Loucy (cell line): ENCODE results near the gene PALM3.
"Not testable (repeated sequence)": the region's sequence is repeated elsewhere in the genome, so short reads cannot be mapped to it uniquely, and the experiment has no call there.

Experiments
- H2AFZ ChIP-seq: fragments of 200-600 bp; sonication (generic); 2 replicates; pipeline ENCODE4 v1.6.0; 2016; ENCODE audit warnings: antibody characterized with exemption, mild to moderate bottlenecking, low read length, moderate library complexity
- H3F3A ChIP-seq: fragments of 200-600 bp; 2 replicates; pipeline ENCODE4 v1.6.0; 2016; ENCODE audit warnings: antibody characterized with exemption, low read depth, mild to moderate bottlenecking
- H3K27me3 ChIP-seq: fragments of 200-600 bp; sonication (generic); 2 replicates; pipeline ENCODE4 v1.6.1; 2014; ENCODE audit warnings: low read length, mild to moderate bottlenecking; ENCODE audit not compliant: insufficient read depth, poor library complexity, severe bottlenecking
- H3K36me3 ChIP-seq: fragments of 200-600 bp; sonication (generic); 2 replicates; pipeline ENCODE4 v1.6.1; 2016; ENCODE audit warnings: low read length; ENCODE audit not compliant: insufficient read depth
- H3K4me1 ChIP-seq: fragments of 200-600 bp; sonication (generic); 2 replicates; pipeline ENCODE4 v1.5.1; 2014; ENCODE audit warnings: low read length, mild to moderate bottlenecking; ENCODE audit not compliant: insufficient read depth, poor library complexity, severe bottlenecking
- H3K4me2 ChIP-seq: fragments of 200-600 bp; sonication (generic); 2 replicates; pipeline ENCODE4 v1.6.0; 2014; ENCODE audit warnings: antibody characterized with exemption, low read length, low read depth, mild to moderate bottlenecking; ENCODE audit not compliant: poor library complexity, severe bottlenecking
- H3K4me3 ChIP-seq: fragments of 200-600 bp; sonication (generic); 2 replicates; pipeline ENCODE4 v1.5.1; 2014; ENCODE audit warnings: low read length, mild to moderate bottlenecking, mixed read lengths; ENCODE audit not compliant: poor library complexity, severe bottlenecking
- H3K79me2 ChIP-seq: fragments of 200-600 bp; sonication (generic); 2 replicates; pipeline ENCODE4 v1.6.1; 2014; ENCODE audit warnings: low read length; ENCODE audit not compliant: insufficient read depth
- H3K9ac ChIP-seq: fragments of 200-600 bp; sonication (generic); 2 replicates; pipeline ENCODE4 v1.6.0; 2014; ENCODE audit warnings: mild to moderate bottlenecking, low read depth, low read length, moderate library complexity; ENCODE audit not compliant: poor library complexity, severe bottlenecking
- H3K9me2 ChIP-seq: fragments of 200-600 bp; sonication (generic); replicated peaks from 2 replicates; pipeline ENCODE4 v1.6.1; 2016; ENCODE audit warnings: low read depth, low read length, mixed read lengths
- H3K9me3 ChIP-seq: fragments of 200-600 bp; sonication (generic); 2 replicates; pipeline ENCODE4 v1.6.1; 2014; ENCODE audit warnings: mild to moderate bottlenecking, antibody characterized with exemption, low read length, low read depth; ENCODE audit not compliant: insufficient read depth
- H4K20me1 ChIP-seq: fragments of 200-600 bp; sonication (generic); 2 replicates; pipeline ENCODE4 v1.6.0; 2014; ENCODE audit warnings: antibody characterized with exemption, low read length, mild to moderate bottlenecking; ENCODE audit not compliant: insufficient read depth, poor library complexity, severe bottlenecking
- CTCF ChIP-seq: fragments of 200-600 bp; sonication (generic); conservative IDR thresholded peaks from 2 replicates; pipeline ENCODE4 v1.5.1; 2014; ENCODE audit warnings: mild to moderate bottlenecking, antibody characterized with exemption, low read length
- EZH2phosphoT487 ChIP-seq: fragments of 200-600 bp; IDR thresholded peaks from 2 replicates; pipeline ENCODE4 v1.6.1; 2018; ENCODE audit warnings: antibody characterized with exemption, mild to moderate bottlenecking, moderate library complexity, borderline replicate concordance

PALM3 gene

GRCh38 chr19:14028901-14029300, 33.0 kb downstream of the PALM3 start:
- Histone ChIP-seq H3K9me2 (no peaks in the 10 kb centered on the region), H2AFZ (no peak overlapping the region), H3K9ac (no peak overlapping the region), H3K4me2 (no peak overlapping the region), H3K27me3 (no peaks in the 10 kb centered on the region), H3K4me1 (peaks cover 5% of the 10 kb centered on the region), H3K9me3 (no peaks in the 10 kb centered on the region), H3K4me3 (no peak overlapping the region), H4K20me1 (no peaks in the 10 kb centered on the region), H3K36me3 (no peaks in the 10 kb centered on the region), H3K79me2 (peaks cover 8% of the 10 kb centered on the region; the same call in 1 of the 2 replicates), H3F3A (peaks cover 7% of the 10 kb centered on the region; the same call in 1 of the 2 replicates)
- TF ChIP-seq CTCF (no peak), EZH2phosphoT487 (no peak)

GRCh38 chr19:14027856-14028450, 33.9 kb downstream of the PALM3 start, which contains the start of gene RLN3:
TSS of gene RLN3 (plus strand) at chr19:14028148. CDS start at chr19:14028205, 57 bp downstream.
- no peaks in the 10 kb centered on the region for H3K9me3 ChIP-seq
- no peak within 1 kb of the TSS for H3K9ac ChIP-seq
- H3K4me3 ChIP-seq = no peak within 1 kb of the TSS
- TF ChIP-seq CTCF = no peak
- no peak for TF ChIP-seq EZH2phosphoT487
- H3K9me2 ChIP-seq = no peaks in the 10 kb centered on the region
- no peaks in the 10 kb centered on the region for H3K36me3 ChIP-seq
- no peaks in the 10 kb centered on the region for H3K27me3 ChIP-seq
- peaks cover 3% of the 10 kb centered on the region; the same call in 1 of the 2 replicates for H3K79me2 ChIP-seq
- no peak within 1 kb of the TSS for H2AFZ ChIP-seq
- H4K20me1 ChIP-seq = no peaks in the 10 kb centered on the region
- H3F3A ChIP-seq = peaks cover 7% of the 10 kb centered on the region; the same call in 1 of the 2 replicates
- no peak within 1 kb of the TSS for H3K4me2 ChIP-seq
- peaks cover 9% of the 10 kb centered on the region for H3K4me1 ChIP-seq

GRCh38 chr19:14026652-14027192, 35.2 kb downstream of the PALM3 start:
- not testable (repeated sequence) for H3K9ac ChIP-seq, H3K4me3 ChIP-seq, H3K79me2 ChIP-seq, H4K20me1 ChIP-seq, H2AFZ ChIP-seq, H3K36me3 ChIP-seq, H3K9me3 ChIP-seq, H3F3A ChIP-seq, H3K9me2 ChIP-seq, H3K4me2 ChIP-seq, H3K27me3 ChIP-seq, H3K4me1 ChIP-seq
